GM12801 (cell line): ENCODE measurements around the gene PRELID2.

Experiments used
- CTCF ChIP-seq: IDR thresholded peaks from one replicate; pipeline ENCODE4 v1.5.1; 2011; ENCODE audit warnings: control low read depth; ENCODE audit not compliant: insufficient read length; ENCODE audit errors: extremely low read depth

The PRELID2 gene

GRCh38 chr5:145803112-145804004 lies 31.8 kb downstream of the PRELID2 start:
- no peak for TF ChIP-seq CTCF

GRCh38 chr5:145801195-145801594 lies 33.9 kb downstream of the PRELID2 start:
- TF ChIP-seq CTCF: no peak

GRCh38 chr5:145800181-145800580 lies 35.0 kb downstream of the PRELID2 start:
- no peak for TF ChIP-seq CTCF

- no peak for TF ChIP-seq CTCF
Measured at GRCh38 chr5:145797336-145797735, 37.8 kb downstream of the PRELID2 start.

GRCh38 chr5:145796318-145796717 lies 38.8 kb downstream of the PRELID2 start:
- no peak for TF ChIP-seq CTCF

GRCh38 chr5:145793574-145793973 lies 41.6 kb downstream of the PRELID2 start:
- no peak for TF ChIP-seq CTCF

- no peak for TF ChIP-seq CTCF
Measured at GRCh38 chr5:145792840-145793239, 42.3 kb downstream of the PRELID2 start.
